ENCODE results near the gene ABCC11.

The ABCC11 gene

GRCh38 chr16:48277158-48277557, 29.8 kb upstream of the ABCC11 start:
- H3K4me1 ChIP-seq (ENCODE audit: control insufficient read depth in 1 of 2, insufficient read depth in 2 of 2, low read length in 2 of 2) = peaks cover 3 to 4% of the 10 kb centered on the region in 2 donors
- H3K36me3 ChIP-seq (ENCODE audit: control insufficient read depth in 1 of 2, insufficient read depth in 2 of 2, low read length in 2 of 2) = peaks cover 0 to 26% of the 10 kb centered on the region in 2 donors
- no peaks in the 10 kb centered on the region for H3K9me3 ChIP-seq (ENCODE audit: control insufficient read depth in 1 of 2, low read length in 2 of 2)
- no peaks in the 10 kb centered on the region for H3K27me3 ChIP-seq (ENCODE audit: low read depth, low read length)
- H3K27ac ChIP-seq (ENCODE audit: low read length) = no peak overlapping the region
- no peak overlapping the region for H3K4me3 ChIP-seq (ENCODE audit: low read depth in 1 of 2, low read length in 2 of 2)

- Histone ChIP-seq H3K27me3 (ENCODE audit: low read depth, low read length) (no peaks in the 10 kb centered on the region), H3K36me3 (ENCODE audit: control insufficient read depth in 1 of 2, insufficient read depth in 2 of 2, low read length in 2 of 2) (peaks cover 0 to 26% of the 10 kb centered on the region in 2 donors), H3K9me3 (ENCODE audit: control insufficient read depth in 1 of 2, low read length in 2 of 2) (no peaks in the 10 kb centered on the region), H3K4me1 (ENCODE audit: control insufficient read depth in 1 of 2, insufficient read depth in 2 of 2, low read length in 2 of 2) (peaks cover 4 to 7% of the 10 kb centered on the region in 2 donors), H3K27ac (ENCODE audit: low read length) (peak overlapping the region; percentile 7), H3K4me3 (ENCODE audit: low read depth in 1 of 2, low read length in 2 of 2) (no peak overlapping the region)
Observed at GRCh38 chr16:48276102-48276501, 28.8 kb upstream of the ABCC11 start.

- no peaks in the 10 kb centered on the region for H3K27me3 ChIP-seq (ENCODE audit: low read depth, low read length)
- H3K27ac ChIP-seq (ENCODE audit: low read length) = no peak overlapping the region
- H3K36me3 ChIP-seq (ENCODE audit: control insufficient read depth in 1 of 2, insufficient read depth in 2 of 2, low read length in 2 of 2) = peaks cover 4 to 28% of the 10 kb centered on the region in 2 donors
- H3K4me3 ChIP-seq (ENCODE audit: low read depth in 1 of 2, low read length in 2 of 2) = no peak overlapping the region
- H3K9me3 ChIP-seq (ENCODE audit: control insufficient read depth in 1 of 2, low read length in 2 of 2) = no peaks in the 10 kb centered on the region
- H3K4me1 ChIP-seq (ENCODE audit: control insufficient read depth in 1 of 2, insufficient read depth in 2 of 2, low read length in 2 of 2) = peaks cover 4 to 7% of the 10 kb centered on the region in 2 donors
Observed at GRCh38 chr16:48274476-48274875, 27.1 kb upstream of the ABCC11 start.

GRCh38 chr16:48272837-48273421, 25.6 kb upstream of the ABCC11 start:
- H3K27ac ChIP-seq (ENCODE audit: low read length) = peak overlapping the region; percentile 47
- peaks cover 4 to 7% of the 10 kb centered on the region in 2 donors for H3K4me1 ChIP-seq (ENCODE audit: control insufficient read depth in 1 of 2, insufficient read depth in 2 of 2, low read length in 2 of 2)
- H3K4me3 ChIP-seq (ENCODE audit: low read depth in 1 of 2, low read length in 2 of 2) = no peak overlapping the region
- no peaks in the 10 kb centered on the region for H3K9me3 ChIP-seq (ENCODE audit: control insufficient read depth in 1 of 2, low read length in 2 of 2)
- H3K36me3 ChIP-seq (ENCODE audit: control insufficient read depth in 1 of 2, insufficient read depth in 2 of 2, low read length in 2 of 2) = peaks cover 4 to 19% of the 10 kb centered on the region in 2 donors
- H3K27me3 ChIP-seq (ENCODE audit: low read depth, low read length) = no peaks in the 10 kb centered on the region

GRCh38 chr16:48271728-48272127, 24.4 kb upstream of the ABCC11 start:
- Histone ChIP-seq H3K4me1 (ENCODE audit: control insufficient read depth in 1 of 2, insufficient read depth in 2 of 2, low read length in 2 of 2) (peaks cover 0 to 7% of the 10 kb centered on the region in 2 donors), H3K36me3 (ENCODE audit: control insufficient read depth in 1 of 2, insufficient read depth in 2 of 2, low read length in 2 of 2) (peaks cover 4 to 16% of the 10 kb centered on the region in 2 donors), H3K4me3 (ENCODE audit: low read depth in 1 of 2, low read length in 2 of 2) (no peak overlapping the region), H3K27me3 (ENCODE audit: low read depth, low read length) (no peaks in the 10 kb centered on the region), H3K27ac (ENCODE audit: low read length) (peak overlapping the region; percentile 0), H3K9me3 (ENCODE audit: control insufficient read depth in 1 of 2, low read length in 2 of 2) (no peaks in the 10 kb centered on the region)

- H3K27me3 ChIP-seq (ENCODE audit: low read depth, low read length) = no peaks in the 10 kb centered on the region
- peaks cover 17 to 20% of the 10 kb centered on the region in 2 donors for H3K36me3 ChIP-seq (ENCODE audit: control insufficient read depth in 1 of 2, insufficient read depth in 2 of 2, low read length in 2 of 2)
- H3K9me3 ChIP-seq (ENCODE audit: control insufficient read depth in 1 of 2, low read length in 2 of 2) = no peaks in the 10 kb centered on the region
- no peak overlapping the region for H3K27ac ChIP-seq (ENCODE audit: low read length)
- H3K4me1 ChIP-seq (ENCODE audit: control insufficient read depth in 1 of 2, insufficient read depth in 2 of 2, low read length in 2 of 2) = peaks cover 0 to 5% of the 10 kb centered on the region in 2 donors
- H3K4me3 ChIP-seq (ENCODE audit: low read depth in 1 of 2, low read length in 2 of 2) = no peak overlapping the region
Observed at GRCh38 chr16:48269011-48269410, 21.7 kb upstream of the ABCC11 start.

- H3K4me3 ChIP-seq (ENCODE audit: low read depth in 1 of 2, low read length in 2 of 2) = no peak overlapping the region
- no peaks in the 10 kb centered on the region for H3K9me3 ChIP-seq (ENCODE audit: control insufficient read depth in 1 of 2, low read length in 2 of 2)
- peaks cover 48 to 56% of the 10 kb centered on the region in 2 donors for H3K36me3 ChIP-seq (ENCODE audit: control insufficient read depth in 1 of 2, insufficient read depth in 2 of 2, low read length in 2 of 2)
- no peaks in the 10 kb centered on the region for H3K4me1 ChIP-seq (ENCODE audit: control insufficient read depth in 1 of 2, insufficient read depth in 2 of 2, low read length in 2 of 2)
- no peaks in the 10 kb centered on the region for H3K27me3 ChIP-seq (ENCODE audit: low read depth, low read length)
- H3K27ac ChIP-seq (ENCODE audit: low read length) = no peak overlapping the region
Observed at GRCh38 chr16:48262631-48263030, 15.3 kb upstream of the ABCC11 start.

GRCh38 chr16:48261569-48261968, 14.2 kb upstream of the ABCC11 start:
- Histone ChIP-seq H3K9me3 (ENCODE audit: control insufficient read depth in 1 of 2, low read length in 2 of 2) (no peaks in the 10 kb centered on the region), H3K27ac (ENCODE audit: low read length) (no peak overlapping the region), H3K27me3 (ENCODE audit: low read depth, low read length) (no peaks in the 10 kb centered on the region), H3K36me3 (ENCODE audit: control insufficient read depth in 1 of 2, insufficient read depth in 2 of 2, low read length in 2 of 2) (peaks cover 47 to 56% of the 10 kb centered on the region in 2 donors), H3K4me1 (ENCODE audit: control insufficient read depth in 1 of 2, insufficient read depth in 2 of 2, low read length in 2 of 2) (no peaks in the 10 kb centered on the region), H3K4me3 (ENCODE audit: low read depth in 1 of 2, low read length in 2 of 2) (no peak overlapping the region)

- peaks cover 30 to 35% of the 10 kb centered on the region in 2 donors for H3K36me3 ChIP-seq (ENCODE audit: control insufficient read depth in 1 of 2, insufficient read depth in 2 of 2, low read length in 2 of 2)
- H3K9me3 ChIP-seq (ENCODE audit: control insufficient read depth in 1 of 2, low read length in 2 of 2) = no peaks in the 10 kb centered on the region
- H3K4me1 ChIP-seq (ENCODE audit: control insufficient read depth in 1 of 2, insufficient read depth in 2 of 2, low read length in 2 of 2) = no peaks in the 10 kb centered on the region
- no peak overlapping the region for H3K4me3 ChIP-seq (ENCODE audit: low read depth in 1 of 2, low read length in 2 of 2)
- H3K27ac ChIP-seq (ENCODE audit: low read length) = no peak overlapping the region
- H3K27me3 ChIP-seq (ENCODE audit: low read depth, low read length) = no peaks in the 10 kb centered on the region
Observed at GRCh38 chr16:48256579-48257177, 9.3 kb upstream of the ABCC11 start.

GRCh38 chr16:48252013-48252412, 4.7 kb upstream of the ABCC11 start:
- H3K9me3 ChIP-seq (ENCODE audit: control insufficient read depth in 1 of 2, low read length in 2 of 2) = no peaks in the 10 kb centered on the region
- no peaks in the 10 kb centered on the region for H3K27me3 ChIP-seq (ENCODE audit: low read depth, low read length)
- no peak overlapping the region for H3K27ac ChIP-seq (ENCODE audit: low read length)
- no peak overlapping the region for H3K4me3 ChIP-seq (ENCODE audit: low read depth in 1 of 2, low read length in 2 of 2)
- H3K36me3 ChIP-seq (ENCODE audit: control insufficient read depth in 1 of 2, insufficient read depth in 2 of 2, low read length in 2 of 2) = peaks cover 8 to 13% of the 10 kb centered on the region in 2 donors
- peaks cover 3 to 8% of the 10 kb centered on the region in 2 donors for H3K4me1 ChIP-seq (ENCODE audit: control insufficient read depth in 1 of 2, insufficient read depth in 2 of 2, low read length in 2 of 2)

GRCh38 chr16:48250520-48251278, 3.4 kb upstream of the ABCC11 start:
- Histone ChIP-seq H3K27me3 (ENCODE audit: low read depth, low read length) (no peaks in the 10 kb centered on the region), H3K9me3 (ENCODE audit: control insufficient read depth in 1 of 2, low read length in 2 of 2) (no peaks in the 10 kb centered on the region), H3K36me3 (ENCODE audit: control insufficient read depth in 1 of 2, insufficient read depth in 2 of 2, low read length in 2 of 2) (peaks cover 8 to 13% of the 10 kb centered on the region in 2 donors), H3K27ac (ENCODE audit: low read length) (no peak overlapping the region), H3K4me1 (ENCODE audit: control insufficient read depth in 1 of 2, insufficient read depth in 2 of 2, low read length in 2 of 2) (peaks cover 4 to 21% of the 10 kb centered on the region in 2 donors), H3K4me3 (ENCODE audit: low read depth in 1 of 2, low read length in 2 of 2) (no peak overlapping the region)

All from muscle layer of duodenum (tissue), 2 donors.